Neural progenitor cell (in vitro differentiated cells): ENCODE measurements around the gene KIAA0232. TPM values are rescaled to one million over a fixed set of nuclear protein-coding genes. Genes with fewer than 3 reads are reported as not detected.

Experiments used
- DNase-seq: peaks from one replicate; pipeline ENCODE4 v3.0.0-alpha.2; 2016; ENCODE audit warnings: low spot score
- H2AFZ ChIP-seq: fragments of 200-600 bp; sonication (generic); replicated peaks from 2 replicates; pipeline ENCODE4 v1.6.1; 2016; ENCODE audit warnings: antibody characterized with exemption
- H3F3A ChIP-seq: fragments of 200-600 bp; sonication (generic); 2 replicates; pipeline ENCODE4 v1.6.1; 2016; ENCODE audit warnings: antibody characterized with exemption, low read depth
- H3K27ac ChIP-seq: fragments of 200-600 bp; sonication (generic); 2 replicates; pipeline ENCODE4 v1.5.1; 2016; ENCODE audit warnings: mild to moderate bottlenecking
- H3K27me3 ChIP-seq: fragments of 200-600 bp; sonication (generic); 2 replicates; pipeline ENCODE4 v1.6.1; 2016; ENCODE audit warnings: mild to moderate bottlenecking, moderate library complexity
- H3K36me3 ChIP-seq: fragments of 200-600 bp; sonication (generic); 2 replicates; pipeline ENCODE4 v1.5.1; 2016
- H3K4me1 ChIP-seq: fragments of 200-600 bp; sonication (generic); 2 replicates; pipeline ENCODE4 v1.6.1; 2016; ENCODE audit warnings: mixed run types
- H3K4me2 ChIP-seq: fragments of 200-600 bp; sonication (generic); 2 replicates; pipeline ENCODE4 v1.6.1; 2016
- H3K4me3 ChIP-seq: fragments of 200-600 bp; sonication (generic); 2 replicates; pipeline ENCODE4 v1.5.1; 2016
- H3K79me2 ChIP-seq: fragments of 200-600 bp; sonication (generic); 2 replicates; pipeline ENCODE4 v1.6.1; 2016; ENCODE audit warnings: low read depth
- H3K9ac ChIP-seq: fragments of 200-600 bp; sonication (generic); 2 replicates; pipeline ENCODE4 v1.6.1; 2016
- H3K9me3 ChIP-seq: fragments of 200-600 bp; sonication (generic); 2 replicates; pipeline ENCODE4 v1.5.1; 2016; ENCODE audit warnings: low read depth
- H4K20me1 ChIP-seq: fragments of 200-600 bp; sonication (generic); 2 replicates; pipeline ENCODE4 v1.6.1; 2016; ENCODE audit warnings: low read depth
- H3K27ac Mint-ChIP-seq: 3 replicates; pipeline ENCODE4 v1.8.0; 2021; ENCODE audit warnings: mixed read lengths
- H3K27me3 Mint-ChIP-seq: 2 replicates; pipeline ENCODE4 v1.8.0; 2022; ENCODE audit warnings: low read depth, mild to moderate bottlenecking, inconsistent platforms, moderate library complexity, mixed read lengths; ENCODE audit not compliant: insufficient read depth
- H3K36me3 Mint-ChIP-seq: 3 replicates; pipeline ENCODE4 v1.8.0; 2021; ENCODE audit warnings: mixed read lengths
- H3K4me1 Mint-ChIP-seq: 3 replicates; pipeline ENCODE4 v1.8.0; 2021; ENCODE audit warnings: mixed read lengths
- H3K4me3 Mint-ChIP-seq: 3 replicates; pipeline ENCODE4 v1.8.0; 2021; ENCODE audit warnings: mild to moderate bottlenecking, moderate library complexity, mixed read lengths
- H3K9me3 Mint-ChIP-seq: 3 replicates; pipeline ENCODE4 v1.8.0; 2020; ENCODE audit warnings: mixed read lengths
- CTCF ChIP-seq: fragments of 200-600 bp; sonication (generic); IDR thresholded peaks from 2 replicates; pipeline ENCODE4 v1.5.1; 2017; ENCODE audit warnings: antibody characterized with exemption, mild to moderate bottlenecking
- EZH2 ChIP-seq: fragments of 200-600 bp; sonication (generic); IDR thresholded peaks from 2 replicates; pipeline ENCODE4 v1.6.1; 2017; ENCODE audit warnings: antibody characterized with exemption, mild to moderate bottlenecking, moderate library complexity
- EZH2phosphoT487 ChIP-seq: fragments of 200-600 bp; sonication (generic); IDR thresholded peaks from 2 replicates; pipeline ENCODE4 v1.6.1; 2017; ENCODE audit warnings: antibody characterized with exemption
- total RNA-seq: library from RNA; depleted of rRNA; stranded (reverse); fragments of >200 nt; gene quantifications from 2 replicates; pipeline ENCODE4 v1.2.3, GENCODE V29; 2015; ENCODE audit warnings: low replicate concordance

KIAA0232 gene
- total RNA-seq, 1 donor from 2014 or later: 42.9 TPM

DNA sequence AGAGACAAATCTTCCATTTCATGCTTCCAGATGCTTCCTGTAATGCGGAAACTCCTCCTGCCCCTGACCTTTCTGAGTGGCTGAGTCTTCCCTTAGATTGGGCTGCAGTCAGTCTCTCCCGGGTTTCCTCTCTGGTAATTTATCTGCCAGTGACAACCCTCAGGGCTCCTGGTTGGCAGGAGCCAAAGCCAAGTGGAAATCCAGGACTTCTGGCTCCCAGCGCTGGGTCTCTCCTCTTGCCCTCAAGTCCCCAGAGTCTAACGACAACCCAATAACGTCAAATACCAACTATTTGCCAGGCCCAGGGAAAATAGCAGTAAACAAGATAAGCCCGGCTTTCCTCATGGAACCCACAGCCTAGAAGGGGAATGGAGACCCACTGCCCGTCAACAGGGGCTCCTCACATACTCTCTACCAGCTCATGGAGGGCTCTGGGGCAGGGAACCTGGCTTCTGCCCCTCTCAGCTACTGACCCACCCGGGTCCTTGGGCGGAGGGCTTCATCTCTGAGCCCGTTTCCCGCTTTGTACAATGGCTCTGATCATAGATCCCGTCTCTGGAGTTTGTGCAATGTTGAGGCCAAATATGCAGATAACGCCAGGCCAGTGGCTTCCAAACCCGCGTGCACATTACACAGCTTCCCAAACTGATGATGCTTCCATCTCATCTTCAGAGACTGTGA lies 126.0 kb downstream of the KIAA0232 start:
- peak overlapping the region; percentile 98 for H2AFZ ChIP-seq
- TF ChIP-seq EZH2 (no peak), EZH2phosphoT487 (no peak), CTCF (no peak)
- DNase-seq: no peak
- Mint-ChIP-seq H3K9me3 (no peaks in the 10 kb centered on the region), H3K4me1 (peaks cover 35% of the 10 kb centered on the region), H3K27ac (peak overlapping the region; percentile 92), H3K27me3 (peaks cover 9% of the 10 kb centered on the region), H3K4me3 (peak overlapping the region; percentile 90), H3K36me3 (peaks cover 2% of the 10 kb centered on the region)
- H3K27me3 ChIP-seq: peaks cover 13% of the 10 kb centered on the region
- peak overlapping the region; percentile 83 for H3K4me2 ChIP-seq
- H3K27ac ChIP-seq: no peak overlapping the region
- no peaks in the 10 kb centered on the region for H3K9me3 ChIP-seq
- peaks cover 34% of the 10 kb centered on the region for H4K20me1 ChIP-seq
- H3K36me3 ChIP-seq: no peaks in the 10 kb centered on the region
- peaks cover 36% of the 10 kb centered on the region for H3K79me2 ChIP-seq
- peaks cover 15% of the 10 kb centered on the region for H3F3A ChIP-seq
- peaks cover 26% of the 10 kb centered on the region for H3K4me1 ChIP-seq
- peak overlapping the region; percentile 93 for H3K9ac ChIP-seq
- H3K4me3 ChIP-seq: peak overlapping the region; percentile 99

DNA sequence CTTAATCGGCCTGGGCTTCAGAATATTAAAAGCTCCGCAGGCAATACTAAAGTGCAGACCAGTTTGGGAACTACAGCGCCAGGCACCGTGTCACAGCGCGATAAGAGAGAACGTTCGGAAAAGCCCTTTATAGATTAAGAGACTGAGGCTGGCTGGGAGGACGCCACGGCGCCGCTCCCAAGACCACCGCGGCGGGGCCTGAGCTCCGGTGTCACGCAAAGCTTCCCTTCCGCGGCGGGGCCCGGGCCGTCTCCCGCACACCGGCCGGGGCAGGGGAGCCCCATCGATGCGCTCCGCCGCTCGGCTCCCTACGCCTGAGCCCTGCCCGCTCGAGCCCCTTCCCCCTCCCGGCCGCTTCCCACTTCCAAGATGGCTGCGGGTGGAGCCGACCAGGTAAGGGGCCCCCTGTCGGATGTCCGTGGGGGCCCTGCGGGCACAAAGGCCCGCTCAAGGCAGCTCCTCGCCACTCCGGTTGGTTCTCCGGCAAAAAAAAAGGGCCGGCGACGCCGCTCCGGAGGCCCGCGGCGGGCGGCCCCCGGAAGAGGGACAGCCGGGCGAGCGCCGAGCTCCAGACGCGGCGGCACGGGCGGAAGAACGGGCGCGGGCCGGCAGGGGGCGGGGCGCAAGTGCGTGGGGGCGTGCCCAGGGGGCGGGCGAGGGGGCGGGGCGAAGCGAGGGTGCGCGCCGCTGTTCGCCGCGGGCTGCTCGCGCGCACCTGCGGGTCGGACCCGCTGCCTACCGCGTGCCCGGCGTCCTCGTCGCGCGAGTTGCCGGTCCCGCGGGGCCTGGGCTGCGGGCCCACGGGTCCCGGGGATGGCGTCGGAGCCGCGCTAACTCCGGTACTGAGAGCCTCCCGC lies 126.8 kb downstream of the KIAA0232 start, which contains the start of gene TBC1D14:
TBC1D14 (plus strand) TSS at position 714 of the 857 bp plus-strand sequence. CDS start 13,564 bp downstream, outside the sequence.
- Histone ChIP-seq H3K9me3 (no peaks in the 10 kb centered on the region), H3K27me3 (peaks cover 13% of the 10 kb centered on the region), H3F3A (peaks cover 15% of the 10 kb centered on the region), H3K4me2 (peak within 1 kb of the TSS; percentile 90), H3K36me3 (no peaks in the 10 kb centered on the region), H2AFZ (peak within 1 kb of the TSS; percentile 98), H4K20me1 (peaks cover 42% of the 10 kb centered on the region), H3K4me3 (peak within 1 kb of the TSS; percentile 99), H3K79me2 (peaks cover 44% of the 10 kb centered on the region), H3K27ac (peak within 1 kb of the TSS; percentile 98), H3K9ac (peak within 1 kb of the TSS; percentile 93), H3K4me1 (peaks cover 26% of the 10 kb centered on the region)
- peak; percentile 95 for DNase-seq
- Mint-ChIP-seq H3K9me3 (no peaks in the 10 kb centered on the region), H3K27me3 (peaks cover 11% of the 10 kb centered on the region), H3K4me1 (peaks cover 35% of the 10 kb centered on the region), H3K27ac (peak within 1 kb of the TSS; percentile 95), H3K4me3 (peak within 1 kb of the TSS; percentile 96), H3K36me3 (peaks cover 2% of the 10 kb centered on the region)
- no peak for TF ChIP-seq EZH2phosphoT487
- no peak for TF ChIP-seq EZH2
- TF ChIP-seq CTCF: peak; percentile 43

- Histone ChIP-seq H2AFZ (peak overlapping the region; percentile 23), H3K36me3 (no peaks in the 10 kb centered on the region), H3K4me3 (peak overlapping the region; percentile 99), H3K9ac (no peak overlapping the region), H4K20me1 (peaks cover 48% of the 10 kb centered on the region), H3F3A (peaks cover 15% of the 10 kb centered on the region), H3K4me1 (peaks cover 26% of the 10 kb centered on the region), H3K27me3 (peaks cover 13% of the 10 kb centered on the region), H3K79me2 (peaks cover 50% of the 10 kb centered on the region), H3K4me2 (peak overlapping the region; percentile 90), H3K9me3 (no peaks in the 10 kb centered on the region), H3K27ac (no peak overlapping the region)
- Mint-ChIP-seq H3K9me3 (no peaks in the 10 kb centered on the region), H3K27me3 (peaks cover 11% of the 10 kb centered on the region), H3K36me3 (peaks cover 2% of the 10 kb centered on the region), H3K4me3 (peak overlapping the region; percentile 96), H3K4me1 (peaks cover 35% of the 10 kb centered on the region), H3K27ac (no peak overlapping the region)
- TF ChIP-seq EZH2 (no peak), EZH2phosphoT487 (no peak), CTCF (no peak)
- DNase-seq: peak; percentile 75
Observed at GRCh38 chr4:6909970-6910339, 127.4 kb downstream of the KIAA0232 start.
